Mammary epithelial cell (primary cell): ENCODE measurements around the gene ARMH2.
"Not testable (repeated sequence)": the region's sequence is repeated elsewhere in the genome, so short reads cannot be mapped to it uniquely, and the experiment has no call there.

ENCODE experiments used
- EZH2 ChIP-seq: IDR thresholded peaks from 2 replicates; pipeline ENCODE4 v1.6.1; 2012; ENCODE audit warnings: low read length, inconsistent platforms, borderline replicate concordance
- TF ChIP-seq, protein P1 (sequence below), 2 donors: IDR thresholded peaks in 1 of 2; conservative IDR thresholded peaks in 1 of 2; 2 replicates each; pipeline ENCODE4 v1.5.1; 2011 to 2012; ENCODE audit warnings: inconsistent platforms in 2 of 2, low read length in 2 of 2, mild to moderate bottlenecking in 2 of 2, control low read depth in 1 of 2, low read depth in 1 of 2; ENCODE audit not compliant: insufficient read depth in 1 of 2; ENCODE audit errors: extremely low read depth in 1 of 2

DNA sequence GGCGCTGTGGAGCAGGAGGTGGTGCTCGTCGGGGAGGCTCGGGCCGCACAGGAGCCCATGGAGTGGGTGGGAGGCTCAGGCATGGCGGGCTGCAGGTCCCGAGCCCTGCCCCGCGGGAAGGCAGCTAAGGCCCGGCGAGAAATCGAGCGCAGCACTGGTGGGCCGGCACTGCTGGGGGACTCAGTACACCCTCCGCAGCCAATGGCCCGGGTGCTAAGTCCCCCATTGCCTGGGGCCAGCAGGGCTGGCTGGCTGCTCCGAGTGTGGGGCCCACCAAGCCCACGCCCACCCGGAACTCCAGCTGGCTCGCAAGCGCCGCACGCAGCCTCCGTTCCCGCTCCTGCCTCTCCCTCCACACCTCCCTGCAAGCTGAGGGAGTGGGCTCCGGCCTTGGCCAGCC is 32.7 kb downstream of the ARMH2 start:
- TF ChIP-seq, protein P1, sequence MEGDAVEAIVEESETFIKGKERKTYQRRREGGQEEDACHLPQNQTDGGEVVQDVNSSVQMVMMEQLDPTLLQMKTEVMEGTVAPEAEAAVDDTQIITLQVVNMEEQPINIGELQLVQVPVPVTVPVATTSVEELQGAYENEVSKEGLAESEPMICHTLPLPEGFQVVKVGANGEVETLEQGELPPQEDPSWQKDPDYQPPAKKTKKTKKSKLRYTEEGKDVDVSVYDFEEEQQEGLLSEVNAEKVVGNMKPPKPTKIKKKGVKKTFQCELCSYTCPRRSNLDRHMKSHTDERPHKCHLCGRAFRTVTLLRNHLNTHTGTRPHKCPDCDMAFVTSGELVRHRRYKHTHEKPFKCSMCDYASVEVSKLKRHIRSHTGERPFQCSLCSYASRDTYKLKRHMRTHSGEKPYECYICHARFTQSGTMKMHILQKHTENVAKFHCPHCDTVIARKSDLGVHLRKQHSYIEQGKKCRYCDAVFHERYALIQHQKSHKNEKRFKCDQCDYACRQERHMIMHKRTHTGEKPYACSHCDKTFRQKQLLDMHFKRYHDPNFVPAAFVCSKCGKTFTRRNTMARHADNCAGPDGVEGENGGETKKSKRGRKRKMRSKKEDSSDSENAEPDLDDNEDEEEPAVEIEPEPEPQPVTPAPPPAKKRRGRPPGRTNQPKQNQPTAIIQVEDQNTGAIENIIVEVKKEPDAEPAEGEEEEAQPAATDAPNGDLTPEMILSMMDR (conservative IDR thresholded peaks at IDR 0.05 in 1 of 2, IDR thresholded peaks at IDR 0.05 in 1 of 2; ENCODE audit: extremely low read depth in 1 of 2, insufficient read depth in 1 of 2, low read depth in 1 of 2, low read length in 2 of 2), result not testable (repeated sequence)
- TF ChIP-seq EZH2, result not testable (repeated sequence)
